Activated T-cell treated with anti-CD3 and anti-CD28 coated beads for 24 hours (primary cell): ENCODE data around the gene AZIN2.
"Not testable (repeated sequence)": the region's sequence is repeated elsewhere in the genome, so short reads cannot be mapped to it uniquely, and the experiment has no call there.

Experiments
- DNase-seq: peaks from one replicate; pipeline ENCODE4 v3.0.0-alpha.2; 2020; ENCODE audit warnings: low read depth

The AZIN2 gene

GRCh38 chr1:33094971-33095604, 14.1 kb downstream of the AZIN2 start:
- no peak for DNase-seq

GRCh38 chr1:33096363-33097005, 15.5 kb downstream of the AZIN2 start:
- DNase-seq = no peak

- no peak for DNase-seq
These were observed 16.2 kb downstream of the AZIN2 start for GRCh38 chr1:33097137-33097611.

GRCh38 chr1:33097762-33098161, 16.8 kb downstream of the AZIN2 start:
- DNase-seq = no peak

- DNase-seq = no peak
These were observed 17.4 kb downstream of the AZIN2 start for GRCh38 chr1:33098371-33098770.

- DNase-seq = peak; percentile 50
These were observed 18.6 kb downstream of the AZIN2 start for GRCh38 chr1:33099290-33100118.

- not testable (repeated sequence) for DNase-seq
These were observed 19.1 kb downstream of the AZIN2 start for GRCh38 chr1:33100119-33100415.

GRCh38 chr1:33110477-33110876, 29.5 kb downstream of the AZIN2 start:
- DNase-seq = no peak

- no peak for DNase-seq
These were observed 31.0 kb downstream of the AZIN2 start for GRCh38 chr1:33111965-33112364.

- DNase-seq = no peak
These were observed 36.6 kb downstream of the AZIN2 start for GRCh38 chr1:33117440-33118085.

- no peak for DNase-seq
These were observed 37.3 kb downstream of the AZIN2 start for GRCh38 chr1:33118274-33118673.

GRCh38 chr1:33119050-33119449, 38.1 kb downstream of the AZIN2 start:
- no peak for DNase-seq

GRCh38 chr1:33119532-33120217, 38.7 kb downstream of the AZIN2 start:
- DNase-seq = no peak

GRCh38 chr1:33120436-33121231, 39.7 kb downstream of the AZIN2 start:
- no peak for DNase-seq

- DNase-seq = no peak
These were observed 40.8 kb downstream of the AZIN2 start for GRCh38 chr1:33121728-33122127.

- no peak for DNase-seq
These were observed 41.7 kb downstream of the AZIN2 start for GRCh38 chr1:33122483-33123178.

- no peak for DNase-seq
These were observed 42.3 kb downstream of the AZIN2 start for GRCh38 chr1:33123266-33123665.

- not testable (repeated sequence) for DNase-seq
These were observed 43.7 kb downstream of the AZIN2 start for GRCh38 chr1:33124647-33125046.

- no peak for DNase-seq
These were observed 45.6 kb downstream of the AZIN2 start for GRCh38 chr1:33126411-33127000.
